NCI-H2171 (cell line): ENCODE results near the gene PCOLCE2.

Experiments used
- DNase-seq: peaks from one replicate; lab custom pipeline; 2025; lab: John Stamatoyannopoulos, UW

Gene PCOLCE2

DNA sequence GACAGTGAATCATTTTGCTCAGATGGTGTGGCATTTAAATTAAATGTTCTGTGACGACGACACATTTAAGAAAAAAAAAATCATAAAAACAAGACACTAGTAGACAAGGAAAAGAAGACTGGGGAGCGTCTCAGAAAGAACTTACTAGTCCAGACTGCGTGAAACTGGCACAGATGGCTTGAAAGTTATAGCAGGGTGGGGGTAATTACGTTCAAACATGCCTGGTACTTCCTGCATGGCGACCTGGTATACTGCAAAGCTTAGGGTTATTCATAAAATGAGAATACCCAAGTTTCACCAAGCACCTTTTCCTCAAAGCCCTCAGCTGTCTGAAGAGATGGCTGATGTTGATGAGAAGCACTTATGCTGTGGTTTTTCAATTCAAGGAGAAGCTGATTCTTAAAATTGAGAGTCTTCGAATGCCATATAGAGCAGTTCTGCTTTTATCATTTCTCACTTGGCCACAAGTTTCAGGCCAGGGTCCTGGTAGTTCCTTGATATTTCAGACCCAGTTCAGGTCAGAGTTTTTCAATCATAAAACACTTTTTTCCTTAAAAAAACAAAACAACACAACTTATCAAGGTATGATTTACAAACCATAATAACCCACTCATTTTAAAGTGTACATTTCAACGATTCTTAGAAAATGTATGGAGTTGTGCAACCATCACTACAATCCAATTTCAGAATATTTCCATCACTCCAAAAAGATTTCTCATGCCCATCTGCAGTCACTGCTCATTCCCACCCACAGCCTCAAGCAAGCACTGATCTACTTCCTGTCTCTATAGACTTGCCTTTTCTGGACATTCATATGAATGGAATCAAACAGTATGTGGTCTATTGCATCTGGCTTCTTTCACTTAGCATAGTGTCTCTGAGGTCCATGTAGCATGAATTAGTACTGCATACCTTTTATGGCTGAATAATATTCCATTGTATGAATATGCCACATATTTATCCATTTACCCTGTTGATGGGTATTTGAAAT is 24.7 kb downstream of the PCOLCE2 start:
- DNase-seq: peak; percentile 48

DNA sequence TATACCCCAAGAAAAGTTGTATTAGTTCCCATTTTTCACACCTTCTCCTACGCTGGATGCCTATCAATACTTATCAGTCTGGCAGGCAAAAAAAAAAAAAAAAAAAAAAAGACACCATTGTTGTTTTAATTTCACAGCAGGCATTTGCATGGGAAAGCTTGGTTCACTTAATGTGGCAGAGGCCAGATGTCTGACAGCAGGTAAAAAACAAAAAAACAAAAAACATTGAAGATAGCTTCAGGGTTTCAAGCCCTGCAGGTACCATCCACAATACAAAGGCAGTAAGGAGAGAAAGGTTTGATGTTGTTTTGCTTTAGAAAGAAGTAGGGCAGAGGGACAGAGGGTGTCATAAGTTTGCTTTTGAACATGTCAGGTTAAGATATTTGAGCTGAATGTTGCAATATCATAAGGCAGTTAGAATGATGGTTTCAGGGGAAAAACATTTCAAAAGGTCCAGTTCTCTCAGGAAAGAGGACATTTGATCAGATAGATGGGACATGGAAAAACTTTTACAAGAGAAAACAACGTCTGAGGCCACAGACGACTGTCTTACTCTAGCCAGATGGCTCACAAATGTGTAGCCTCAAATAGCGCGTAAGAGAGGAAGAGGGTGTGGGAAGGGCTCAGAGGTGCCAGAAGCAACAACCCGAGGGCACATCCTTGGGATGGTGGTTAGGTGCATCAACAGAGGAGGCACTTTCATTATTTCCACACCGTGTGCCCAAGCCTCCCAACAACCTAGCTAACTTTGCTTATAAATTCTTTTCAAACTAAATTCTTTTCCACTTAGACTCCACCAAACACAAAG is 25.7 kb downstream of the PCOLCE2 start:
- peak; percentile 82 for DNase-seq

DNA sequence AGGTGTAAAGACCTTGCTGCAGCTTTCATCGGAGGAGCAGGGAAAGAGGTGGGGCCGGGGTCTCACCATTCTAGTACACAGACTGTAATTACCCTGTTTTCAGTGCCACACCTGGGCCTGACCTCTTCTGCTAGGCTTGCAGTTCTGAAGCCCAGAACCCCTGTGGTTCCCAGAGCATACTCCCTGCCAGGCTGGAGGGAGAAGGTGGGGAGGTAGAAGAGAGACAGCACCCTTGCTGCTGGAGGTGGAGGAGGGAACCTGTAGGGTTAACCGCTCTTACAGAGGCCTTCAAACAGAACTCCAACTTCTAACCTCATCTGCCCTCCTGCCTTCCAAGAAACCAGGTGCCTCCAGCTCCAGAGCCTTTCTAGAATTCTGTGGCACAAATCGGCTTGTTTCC is 27.0 kb downstream of the PCOLCE2 start:
- no peak for DNase-seq

DNA sequence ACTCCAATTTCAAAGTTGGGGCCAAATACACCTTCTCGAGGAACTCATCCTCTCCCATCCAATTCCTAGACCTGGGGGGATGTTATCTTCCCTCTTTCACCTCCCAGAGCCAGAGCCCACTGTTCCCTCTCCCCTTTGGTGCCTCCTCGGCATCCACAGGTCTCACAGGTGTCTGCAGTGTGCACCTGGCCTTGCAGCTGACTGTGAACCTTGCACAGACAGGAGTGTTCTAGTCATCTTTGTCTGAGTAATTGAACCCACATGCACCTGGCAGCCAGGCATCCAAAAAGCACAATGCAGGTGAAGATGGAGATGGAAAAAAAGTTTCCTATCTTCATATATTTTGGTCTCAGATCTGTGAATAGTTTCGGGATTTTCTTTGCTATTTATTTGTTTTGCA is 30.8 kb downstream of the PCOLCE2 start:
- no peak for DNase-seq

DNA sequence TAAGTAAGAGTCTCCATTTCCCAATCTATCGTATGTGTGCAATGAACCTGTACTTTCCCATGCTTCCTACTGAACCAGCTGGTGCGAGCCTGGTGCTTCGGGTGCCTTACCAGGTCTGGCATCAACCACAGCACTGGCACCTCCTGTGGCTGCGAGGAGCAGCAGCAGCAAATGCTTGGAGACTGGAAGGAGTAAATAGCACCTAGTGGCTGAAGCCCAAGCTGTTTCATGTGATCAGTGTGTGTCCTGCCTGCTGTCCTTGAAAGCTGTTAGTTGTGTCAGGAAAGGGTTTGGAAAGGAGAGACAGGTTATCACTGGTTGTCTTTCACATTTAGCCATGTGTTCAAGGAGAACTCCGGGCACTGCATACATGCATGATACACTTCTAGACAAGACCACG is 31.8 kb downstream of the PCOLCE2 start:
- peak; percentile 81 for DNase-seq

DNA sequence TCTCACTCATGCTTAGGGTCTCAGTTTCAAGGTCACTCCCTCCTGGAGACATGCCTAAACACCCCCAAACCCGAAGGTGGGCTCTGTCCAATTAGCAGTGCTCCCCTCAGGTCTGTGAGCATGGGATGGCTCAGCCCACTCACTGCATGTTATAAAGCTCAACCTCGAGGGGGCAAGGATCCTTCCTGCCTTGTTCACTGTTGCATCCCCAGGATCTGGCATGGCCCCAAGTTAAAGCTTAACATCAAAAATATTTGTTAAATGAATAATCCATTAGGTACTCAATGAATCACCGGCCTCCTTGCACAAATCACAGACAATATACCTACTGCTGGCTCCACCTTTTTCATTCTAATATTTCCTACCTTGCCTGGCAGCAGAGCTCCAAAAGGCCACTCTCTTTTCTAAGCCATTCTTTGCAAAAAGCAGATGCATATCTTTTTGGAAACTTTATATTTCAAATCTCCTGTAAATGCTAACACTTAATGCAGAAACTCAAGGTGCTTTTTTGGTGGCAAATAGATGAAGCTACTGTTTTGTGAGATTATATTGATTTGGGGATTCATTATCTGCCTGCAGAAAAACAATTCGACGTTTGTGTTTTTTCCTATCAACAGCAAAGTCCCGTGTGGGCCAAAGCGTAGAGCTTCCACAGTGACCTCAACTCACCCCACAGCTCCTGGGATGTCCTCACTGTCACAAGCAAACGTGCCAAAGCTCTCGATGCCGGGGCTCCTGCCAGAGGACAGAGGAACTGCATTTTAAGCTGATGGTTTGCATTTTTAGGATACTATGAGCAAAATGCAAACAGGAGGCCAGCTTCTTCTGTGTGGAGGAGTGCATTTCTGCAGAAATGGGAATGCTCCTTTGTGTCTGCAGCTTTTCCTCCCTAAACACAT is 35.4 kb downstream of the PCOLCE2 start:
- no peak for DNase-seq

DNA sequence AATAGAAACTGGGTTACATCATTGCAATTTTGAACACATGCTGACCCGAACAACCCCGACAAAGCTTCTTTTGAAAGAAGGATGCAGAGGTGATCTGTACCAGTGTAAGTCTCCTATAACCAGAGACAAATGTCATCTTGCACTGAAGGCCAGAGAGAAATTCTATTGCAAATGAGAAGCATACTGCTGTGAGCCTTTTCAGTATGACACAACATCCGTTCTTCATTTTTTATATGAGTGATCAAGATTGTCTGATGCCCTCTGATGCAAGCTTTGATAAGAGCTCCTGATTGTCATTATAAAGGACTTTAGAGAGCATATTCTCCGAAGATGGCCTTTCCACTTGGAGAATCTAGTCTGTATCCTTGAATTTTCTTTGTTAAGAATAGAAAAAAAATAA is 36.9 kb downstream of the PCOLCE2 start:
- DNase-seq: no peak

DNA sequence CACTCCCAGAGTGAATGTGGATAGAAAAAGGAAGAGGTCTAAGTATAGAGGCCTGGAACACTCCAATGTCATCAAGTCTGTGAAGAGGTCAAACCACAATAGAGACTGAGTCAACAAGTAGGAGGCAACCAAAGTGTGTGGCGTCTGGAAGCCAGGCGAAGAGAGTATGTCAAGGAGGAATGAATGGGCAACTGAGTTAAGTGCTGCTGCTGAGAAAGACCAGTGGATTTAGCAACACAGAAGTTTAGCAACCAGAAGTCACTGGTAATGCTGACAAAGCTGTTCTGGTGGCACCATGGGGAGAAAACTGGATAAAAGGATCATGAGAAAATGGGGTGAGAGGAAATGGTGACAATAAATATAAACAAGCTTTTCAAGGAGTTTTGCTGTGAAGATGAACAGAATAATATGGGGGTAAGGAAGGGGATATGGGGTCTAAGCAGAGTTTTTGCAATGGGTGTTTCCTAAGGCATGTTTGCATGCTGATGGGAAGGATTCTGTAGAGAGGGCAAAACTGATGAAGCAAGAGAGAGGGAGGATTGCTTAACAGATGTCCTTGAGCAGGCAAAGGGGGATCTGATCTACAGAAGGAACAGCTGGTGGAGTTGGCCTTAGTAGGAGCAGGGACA is 38.4 kb downstream of the PCOLCE2 start:
- peak; percentile 73 for DNase-seq

DNA sequence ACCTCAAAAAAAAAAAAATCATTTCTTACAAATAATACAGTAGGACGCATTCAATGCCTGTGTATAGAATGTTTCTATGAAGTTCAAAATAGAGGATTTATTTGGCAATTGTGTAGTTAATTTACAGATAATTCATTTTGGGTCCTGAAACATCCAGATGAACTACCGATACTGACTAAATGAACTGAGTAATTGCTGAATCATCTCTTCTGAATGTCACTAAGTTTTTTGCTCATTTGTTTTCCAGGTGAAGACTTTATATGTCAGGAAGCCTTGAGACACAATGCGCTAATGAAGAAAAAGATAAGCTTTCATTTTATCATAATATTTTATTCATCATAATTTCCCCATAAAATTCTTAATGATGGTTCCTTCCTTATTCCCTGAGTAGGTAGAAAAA is 39.7 kb downstream of the PCOLCE2 start:
- DNase-seq: no peak

DNA sequence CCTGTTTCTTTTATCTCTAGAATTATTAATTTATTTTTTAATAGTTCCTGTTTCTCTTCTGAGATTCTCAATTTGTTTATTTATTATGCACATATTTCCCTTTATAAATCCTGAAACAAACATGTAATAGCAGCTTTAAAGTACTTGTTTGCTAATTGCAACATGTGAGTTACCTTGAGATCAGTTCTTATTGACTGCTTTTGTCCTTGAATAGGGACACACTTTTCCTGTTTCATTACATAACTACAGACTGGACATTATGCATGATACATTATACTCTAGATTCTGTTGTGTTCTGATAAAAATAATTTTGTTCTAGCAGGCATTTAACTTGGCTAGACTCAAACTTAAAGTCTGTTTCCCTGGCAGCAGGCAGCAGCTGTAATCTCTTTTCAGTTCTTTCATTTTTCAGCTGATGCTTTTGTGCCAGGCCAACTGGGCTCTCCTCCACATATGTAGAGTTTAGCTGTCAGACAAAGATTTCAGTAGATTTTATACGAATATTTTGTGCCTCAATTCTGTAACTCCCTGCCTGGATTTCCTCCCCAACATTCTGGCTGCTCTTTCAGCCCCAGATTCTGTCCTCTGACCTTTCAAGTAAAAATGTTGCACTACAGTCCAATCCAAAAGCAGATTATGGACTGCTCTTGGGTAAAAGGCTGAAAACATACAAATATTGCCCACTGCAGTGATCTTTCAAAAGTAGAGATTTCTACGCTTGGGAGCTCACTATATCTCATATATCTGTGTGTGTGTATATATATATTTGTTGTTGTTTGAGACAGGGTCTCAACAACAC is 41.9 kb downstream of the PCOLCE2 start:
- DNase-seq: no peak

DNA sequence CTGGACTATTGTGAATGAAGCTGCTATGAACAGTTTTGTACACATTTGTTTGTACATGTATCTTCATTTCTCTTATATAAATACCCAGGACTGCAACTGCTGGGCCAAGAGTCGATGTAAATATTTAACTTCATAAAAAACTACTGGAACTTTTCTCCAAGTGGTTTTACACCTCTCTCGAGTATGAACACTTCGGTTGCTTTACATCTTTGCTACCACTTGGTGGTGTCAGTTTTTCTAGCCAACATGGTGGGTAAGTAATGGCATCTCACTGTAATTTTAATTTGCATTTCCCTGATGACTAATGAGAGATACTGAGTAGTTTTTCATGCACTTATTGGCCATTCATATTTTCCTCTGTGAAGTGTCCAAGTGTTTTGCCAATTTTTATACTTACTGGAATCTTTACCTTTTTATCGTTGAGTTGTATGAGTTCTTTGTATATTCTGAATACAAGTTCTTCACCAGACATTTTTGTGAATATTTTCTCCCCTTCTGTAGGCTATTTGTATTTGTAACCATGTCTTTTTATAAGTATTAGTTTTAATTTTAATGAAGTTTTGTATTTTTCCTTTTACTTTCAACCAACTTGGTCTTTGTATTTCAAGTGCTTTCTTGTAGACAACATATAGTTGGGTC is 44.4 kb downstream of the PCOLCE2 start:
- DNase-seq: no peak

DNA sequence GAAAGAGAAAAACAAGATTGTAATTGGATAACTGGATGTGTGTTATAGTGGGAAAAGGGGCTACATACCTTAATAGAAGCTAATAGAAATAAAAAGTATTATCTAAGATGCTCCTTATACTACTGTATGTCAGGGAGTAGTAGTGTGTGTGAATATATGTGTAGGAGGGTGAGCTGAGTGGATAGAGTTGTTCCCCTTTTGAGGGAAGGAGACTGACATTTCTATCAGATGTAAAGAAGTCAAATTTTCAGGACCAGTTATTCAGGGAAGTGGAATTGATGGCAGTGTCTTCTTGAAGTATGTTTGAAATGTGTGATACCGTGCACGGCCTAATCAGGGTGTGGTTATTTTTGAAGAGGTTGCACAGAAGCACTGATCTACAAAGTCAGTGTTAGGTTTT is 49.1 kb downstream of the PCOLCE2 start:
- no peak for DNase-seq

DNA sequence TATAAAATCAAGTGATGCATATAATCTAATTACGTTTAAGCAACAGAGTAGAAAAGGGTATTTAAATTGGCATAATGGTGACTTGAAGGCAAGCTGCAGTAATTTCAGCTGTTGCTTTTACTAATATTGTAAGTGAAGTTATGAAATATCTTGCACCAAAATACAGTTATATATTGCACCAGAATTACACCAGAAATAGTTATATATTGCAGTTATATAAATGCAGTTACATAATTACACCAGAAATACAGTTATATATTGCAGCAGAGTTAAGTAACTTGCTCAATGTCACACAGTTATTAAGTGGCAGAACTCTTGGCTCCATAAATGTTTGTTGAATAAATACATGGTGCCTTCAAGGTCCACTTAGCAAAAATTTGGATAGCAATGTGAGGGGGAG is 51.4 kb downstream of the PCOLCE2 start:
- DNase-seq: no peak

DNA sequence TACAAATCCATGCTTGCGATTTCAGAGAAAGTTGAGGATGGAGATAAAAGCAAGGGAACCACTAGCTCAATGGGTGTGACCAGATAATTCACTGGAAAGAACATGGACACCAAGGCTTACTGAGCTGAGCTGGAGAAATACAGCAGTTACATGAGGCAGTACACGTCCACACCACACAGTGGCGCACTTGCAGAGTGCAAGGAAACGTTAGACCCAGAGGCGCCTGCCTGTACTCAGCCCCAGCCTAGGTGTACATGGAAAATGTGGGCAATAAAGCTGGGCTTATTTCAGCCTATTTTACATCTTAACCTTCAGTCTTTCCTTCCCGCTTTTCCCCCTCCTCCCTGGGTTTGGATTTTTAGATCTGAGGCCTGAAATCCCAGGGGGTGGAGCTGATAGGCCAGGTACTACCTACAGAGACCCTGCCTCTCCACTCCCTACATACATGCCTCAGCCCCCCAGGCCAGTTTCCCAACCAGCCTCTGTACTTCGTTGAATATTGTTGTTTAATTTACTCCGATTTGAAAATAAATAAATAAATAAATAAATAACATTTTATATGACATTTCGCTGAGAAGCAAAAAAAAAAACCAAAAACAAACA is 60.1 kb downstream of the PCOLCE2 start:
- peak; percentile 71 for DNase-seq

DNA sequence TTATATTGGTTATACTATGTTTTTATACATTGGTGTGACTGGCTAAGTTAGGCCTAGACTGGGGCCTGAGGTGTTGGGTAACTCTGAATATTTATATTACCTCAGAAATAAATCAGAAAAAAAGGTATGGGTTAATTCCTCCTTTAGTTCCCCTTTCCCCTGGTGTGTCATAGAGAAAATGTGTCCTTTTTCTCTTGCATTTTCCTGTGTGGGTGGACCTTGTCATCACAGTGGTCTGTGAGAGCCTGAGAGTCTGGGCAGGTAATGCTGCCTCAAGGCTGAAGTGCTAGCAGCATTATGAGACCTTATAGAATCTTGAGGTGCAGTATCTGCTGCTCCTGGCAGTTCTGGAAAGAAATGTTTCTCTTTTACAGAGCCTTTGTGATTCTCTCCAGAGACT is 69.7 kb downstream of the PCOLCE2 start:
- DNase-seq: no peak

DNA sequence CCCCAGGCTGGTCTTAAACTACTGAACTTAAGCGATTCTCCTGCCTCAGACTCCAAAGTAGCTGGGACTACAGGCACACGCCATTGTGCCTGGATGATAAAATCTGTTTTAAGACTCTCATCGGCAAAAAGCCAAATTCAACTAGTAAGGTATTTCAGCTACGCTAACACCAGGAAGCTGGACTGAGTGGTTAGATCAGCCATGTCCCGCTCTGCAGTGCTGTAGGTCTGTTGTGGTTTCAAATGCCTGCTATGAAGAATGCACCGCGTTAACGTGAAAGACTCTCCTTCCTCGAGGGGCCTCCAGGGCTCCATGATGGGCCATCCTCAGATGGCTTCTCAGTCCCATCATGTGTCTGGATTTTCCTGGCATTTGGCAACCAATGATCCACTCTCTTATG is 70.2 kb downstream of the PCOLCE2 start:
- DNase-seq: no peak

DNA sequence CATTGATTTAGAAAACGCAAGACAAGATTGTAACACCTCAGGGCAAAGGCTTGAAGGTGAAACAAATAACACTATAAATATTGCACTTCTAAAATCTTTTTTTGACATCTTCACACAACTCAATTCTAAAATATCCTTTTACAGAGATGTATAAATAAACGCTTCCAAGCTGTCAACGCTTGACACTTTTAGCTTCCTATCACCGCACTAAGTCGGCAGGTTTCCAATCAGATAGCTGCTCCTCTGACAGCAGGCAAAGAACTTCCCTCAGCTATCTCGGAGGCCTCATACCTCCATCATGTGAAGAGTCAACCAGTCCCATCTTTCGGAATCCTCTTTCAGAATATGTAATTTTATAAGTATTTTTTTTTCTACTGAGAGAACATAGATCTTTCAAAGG is 71.0 kb downstream of the PCOLCE2 start:
- DNase-seq: no peak

DNA sequence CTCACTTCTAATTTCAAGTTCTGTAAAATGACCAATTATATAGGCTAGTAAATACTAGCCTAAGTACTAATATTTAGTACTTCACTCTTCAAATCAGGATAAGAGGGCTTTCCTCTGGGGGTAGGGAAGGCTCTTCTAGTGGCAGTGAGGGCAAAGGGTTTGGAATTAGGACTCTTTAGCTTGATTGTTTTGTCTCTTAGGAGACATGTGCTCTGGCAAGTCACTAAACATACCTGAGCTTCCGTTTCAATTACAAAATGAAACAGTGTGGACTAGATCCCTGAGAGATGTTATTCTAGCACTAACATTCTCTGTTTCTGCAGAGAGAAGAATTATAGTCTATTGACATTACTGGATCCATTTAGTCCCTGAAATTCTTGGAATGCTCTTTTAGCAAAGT is 71.5 kb downstream of the PCOLCE2 start:
- DNase-seq: no peak

DNA sequence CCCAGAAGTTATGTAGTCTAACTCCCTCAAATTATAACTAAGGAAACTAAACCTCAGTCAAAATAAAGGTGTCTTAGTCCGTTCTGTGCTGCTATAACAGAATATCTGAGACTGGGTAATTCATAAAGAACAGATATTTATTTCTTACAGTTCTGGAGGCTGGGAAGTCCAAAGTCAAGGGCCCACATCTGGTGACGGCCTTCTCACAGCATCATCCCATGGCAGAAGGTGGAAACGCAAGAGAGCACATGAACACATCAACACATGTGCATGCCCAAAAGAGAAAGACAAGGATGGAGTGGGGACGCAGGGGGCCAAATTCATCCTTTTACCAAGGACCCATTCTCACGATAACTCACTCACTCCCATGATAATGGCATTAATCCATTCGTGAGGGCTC is 73.1 kb downstream of the PCOLCE2 start:
- no peak for DNase-seq

DNA sequence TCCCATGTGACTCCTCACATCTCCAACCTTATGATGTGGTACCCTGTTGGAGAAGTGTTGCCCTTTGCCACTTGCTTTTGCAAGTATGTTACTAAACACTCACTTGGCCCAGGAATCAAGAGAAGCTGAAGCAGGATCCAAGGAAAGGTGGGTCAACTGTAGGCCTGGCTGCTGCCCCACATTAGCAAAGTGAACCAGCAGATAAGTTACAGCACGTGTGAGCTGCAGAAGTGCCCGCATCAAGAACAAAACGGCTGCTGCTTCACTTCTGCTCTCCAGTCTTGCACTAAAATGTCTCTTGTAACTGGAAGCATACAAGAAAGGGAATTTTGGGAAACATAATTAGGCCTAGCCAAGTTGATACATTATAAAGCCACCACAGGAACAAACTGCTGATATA is 79.6 kb downstream of the PCOLCE2 start:
- no peak for DNase-seq
